HG03175 (cell line): Measurements from ENCODE around the gene CLCNKA.
"Not testable (repeated sequence)": the region's sequence is repeated elsewhere in the genome, so short reads cannot be mapped to it uniquely, and the experiment has no call there.

ENCODE experiments used
- ATAC-seq: cut with Tn5 transposase; IDR thresholded peaks from one replicate; pipeline ENCODE4 v1.9.1; 2021; ENCODE audit warnings: mild to moderate bottlenecking, moderate library complexity; ENCODE audit not compliant: unreplicated experiment

Gene CLCNKA

DNA sequence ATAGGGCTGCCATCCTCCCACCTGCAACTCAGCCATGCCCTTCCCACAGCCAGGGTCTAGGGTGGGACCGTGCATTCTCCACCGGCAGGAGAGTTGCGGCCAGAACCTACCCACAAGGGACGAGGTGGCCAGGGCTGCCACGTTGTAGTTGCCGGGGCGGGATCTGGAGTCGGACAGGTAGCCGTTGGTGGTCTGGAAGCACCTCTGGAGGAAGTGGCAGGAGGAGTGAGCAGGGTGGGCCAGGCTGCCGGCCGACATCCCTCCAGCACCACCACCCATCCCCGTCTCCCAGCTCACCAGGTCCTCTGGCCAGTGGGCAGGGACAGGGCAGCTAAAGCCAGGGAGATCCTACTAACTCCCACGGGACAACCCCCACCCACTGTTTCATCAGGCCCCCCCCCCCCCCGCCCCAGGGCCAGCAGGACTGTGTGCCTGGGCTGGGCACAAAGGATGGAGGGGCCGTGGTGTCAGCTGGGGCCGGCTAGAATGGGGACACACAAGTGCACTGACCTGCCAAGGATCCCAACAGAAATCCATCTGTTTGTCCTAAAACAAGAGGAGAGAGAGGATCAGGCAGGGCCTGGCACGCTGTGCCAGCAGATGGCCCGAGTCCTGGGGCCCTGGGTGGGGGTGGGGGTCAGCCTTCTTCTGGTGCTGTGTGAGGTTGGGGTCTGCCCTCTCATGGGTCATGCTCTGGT is 40.3 kb downstream of the CLCNKA start:
- not testable (repeated sequence) for ATAC-seq

DNA sequence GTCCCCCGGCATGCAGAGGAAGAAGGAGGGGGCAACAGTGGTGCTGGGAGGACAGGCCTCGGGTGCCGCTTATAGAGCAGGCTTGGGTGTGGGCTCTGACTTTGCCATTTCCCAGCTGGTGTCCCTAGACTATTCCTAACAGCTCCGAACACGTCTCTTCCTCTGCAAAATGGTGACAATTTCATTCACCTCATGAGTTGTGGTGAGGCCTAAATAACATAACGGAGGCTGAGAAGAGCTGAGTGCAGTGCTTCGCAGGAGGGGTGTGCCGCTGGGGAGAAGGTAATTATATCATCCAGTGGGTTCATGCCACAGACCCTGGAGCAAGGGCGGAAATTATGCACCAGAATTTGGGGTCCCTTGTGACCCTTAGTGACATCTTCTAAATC is 40.8 kb downstream of the CLCNKA start:
- ATAC-seq: not testable (repeated sequence)

DNA sequence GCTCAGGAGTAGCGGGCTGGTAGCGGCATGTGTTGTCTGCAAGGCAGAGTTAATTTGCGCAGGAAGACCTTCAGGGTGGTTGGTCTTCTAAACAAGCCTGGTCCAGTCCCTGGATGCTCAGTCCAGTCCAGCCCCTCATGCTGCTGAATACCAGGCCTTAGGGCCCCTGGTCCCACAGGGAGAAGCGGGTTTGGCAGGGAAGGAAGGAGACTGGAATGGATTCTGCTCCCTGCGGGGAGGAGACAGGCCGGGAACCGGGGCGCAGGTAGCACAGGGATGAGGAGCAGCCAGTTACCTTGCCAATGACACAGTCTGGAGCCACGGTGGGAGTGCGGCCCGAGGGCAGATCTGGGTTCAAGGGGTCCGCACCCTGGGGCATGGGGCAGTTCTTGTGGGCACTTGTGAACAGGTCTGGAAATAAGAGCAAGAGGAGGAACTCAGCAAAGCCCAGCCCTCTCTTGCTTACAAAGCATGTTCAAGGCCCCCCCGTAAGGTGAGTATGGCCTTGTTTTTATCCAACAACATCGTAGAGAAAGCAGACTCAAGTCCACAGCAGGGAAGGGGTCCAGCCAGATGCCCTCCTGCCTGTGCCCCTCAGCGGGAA is 41.5 kb downstream of the CLCNKA start:
- ATAC-seq: no peak

DNA sequence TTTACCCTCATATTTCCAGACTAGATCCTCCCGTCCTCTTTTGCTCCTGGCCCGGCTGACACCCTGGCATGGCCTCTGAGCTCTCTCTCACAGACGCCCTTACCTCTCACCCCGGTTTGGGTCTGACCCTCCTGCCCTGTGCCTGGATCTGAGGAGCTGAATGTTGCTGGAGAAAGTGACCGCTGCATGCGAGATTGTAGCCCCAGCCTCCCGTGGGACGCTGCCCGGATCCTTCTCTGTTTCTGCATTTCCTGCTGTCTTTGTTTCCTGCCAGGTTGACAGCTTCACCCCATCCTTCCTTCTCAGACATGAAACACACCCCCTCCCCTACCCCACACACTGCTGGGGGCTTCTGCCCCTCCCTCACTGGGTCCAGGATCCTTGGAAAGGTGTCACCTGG is 42.1 kb downstream of the CLCNKA start:
- no peak for ATAC-seq

DNA sequence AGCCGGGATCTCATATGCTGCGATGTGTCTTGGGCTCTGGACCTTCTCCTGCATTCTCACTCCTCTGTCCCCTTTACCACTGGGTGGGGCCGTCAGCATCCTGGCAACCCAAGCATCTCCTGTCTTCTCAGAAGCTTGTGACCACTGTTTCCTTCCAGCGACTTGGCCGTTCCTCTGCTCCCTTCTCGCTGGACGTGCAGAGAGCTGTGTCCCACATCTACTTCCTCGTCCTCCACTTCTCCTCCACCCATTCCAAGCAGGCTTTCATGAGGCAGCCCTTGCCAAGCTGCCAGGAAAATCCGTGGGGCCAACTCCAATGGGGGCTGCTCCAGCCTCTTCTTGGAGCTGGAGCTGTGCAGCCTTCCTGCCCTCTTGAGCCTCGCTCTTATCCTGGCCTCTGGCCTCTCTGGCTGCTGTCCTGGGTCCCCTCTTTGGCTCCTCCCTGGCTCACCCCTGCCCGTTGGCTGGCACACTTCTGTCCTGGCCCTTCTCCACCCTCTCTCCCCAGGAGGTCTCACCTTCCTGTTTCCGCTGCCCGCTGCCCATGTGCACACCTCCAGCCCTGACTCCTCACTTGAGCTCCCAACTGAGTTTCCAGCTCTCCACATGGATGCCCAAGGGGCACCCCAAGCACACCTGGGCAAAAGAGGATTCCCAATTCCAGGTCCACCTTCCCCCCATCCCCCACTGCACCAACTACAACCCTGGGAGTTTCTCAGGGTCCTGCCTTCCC is 42.9 kb downstream of the CLCNKA start:
- no peak for ATAC-seq

DNA sequence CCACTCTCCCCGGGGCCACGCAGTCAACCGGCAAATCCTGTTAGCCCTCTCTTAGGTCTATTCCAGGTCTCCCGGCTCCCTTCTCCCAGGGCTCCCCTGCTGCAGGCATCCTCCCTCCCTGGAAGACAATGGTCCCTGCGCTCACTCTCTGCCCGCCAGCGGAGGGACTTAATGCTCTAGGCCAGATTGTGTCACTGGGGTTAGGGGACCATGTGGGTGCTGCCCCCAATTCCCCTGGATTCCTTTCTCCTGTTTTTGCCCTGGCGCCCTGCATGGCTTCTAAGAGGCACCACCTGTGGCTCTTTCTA is 43.4 kb downstream of the CLCNKA start:
- no peak for ATAC-seq

DNA sequence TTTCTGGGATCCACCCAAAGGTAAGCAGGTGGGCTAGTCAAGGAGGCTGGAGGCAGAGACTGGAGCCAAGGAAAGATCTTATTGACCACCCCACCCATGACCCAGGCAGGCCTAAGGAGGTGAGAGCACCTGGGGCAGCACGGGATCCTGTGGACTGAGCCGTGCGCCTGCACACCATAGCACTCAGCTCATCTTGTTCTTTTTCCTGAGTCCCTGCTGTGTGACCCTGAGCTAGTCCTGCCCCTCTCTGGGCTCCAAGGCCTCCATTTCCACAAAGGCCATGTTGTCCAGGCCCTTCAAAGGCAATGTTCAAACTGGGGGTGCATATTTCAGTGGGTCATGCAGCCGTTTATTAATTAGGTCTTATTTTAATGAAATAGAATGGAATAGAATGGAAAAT is 44.4 kb downstream of the CLCNKA start:
- no peak for ATAC-seq

DNA sequence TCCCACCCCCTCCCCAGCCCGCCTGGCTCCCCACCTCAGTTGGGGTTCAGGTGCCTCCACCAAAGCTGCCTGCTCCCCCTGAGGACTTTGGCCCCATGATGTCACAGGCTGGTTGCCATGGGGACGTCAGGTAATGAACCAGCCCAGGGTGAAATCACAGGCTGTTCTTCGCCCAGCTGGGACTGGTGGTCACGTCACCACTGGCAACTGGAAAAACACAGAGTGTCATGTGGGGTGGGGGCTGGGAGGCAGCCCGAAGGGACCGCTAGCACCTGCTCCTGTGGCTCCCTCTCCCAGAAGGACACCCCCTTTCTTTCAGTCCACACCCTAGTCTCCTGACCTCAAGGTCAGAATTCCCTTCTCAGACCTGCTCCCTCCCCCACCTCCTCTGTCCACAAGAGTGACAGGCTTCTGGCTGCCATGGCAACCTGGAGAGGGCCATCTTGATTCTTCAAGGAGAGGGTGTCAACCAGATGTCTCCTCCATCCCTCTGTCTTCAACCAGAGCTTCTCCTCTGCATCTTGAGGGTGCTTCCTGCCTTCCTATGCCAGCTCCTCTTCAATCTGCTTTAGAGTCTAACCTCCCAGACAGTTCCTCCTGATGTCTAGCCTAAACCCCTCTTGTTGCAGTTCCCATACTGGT is 45.4 kb downstream of the CLCNKA start:
- ATAC-seq: no peak

DNA sequence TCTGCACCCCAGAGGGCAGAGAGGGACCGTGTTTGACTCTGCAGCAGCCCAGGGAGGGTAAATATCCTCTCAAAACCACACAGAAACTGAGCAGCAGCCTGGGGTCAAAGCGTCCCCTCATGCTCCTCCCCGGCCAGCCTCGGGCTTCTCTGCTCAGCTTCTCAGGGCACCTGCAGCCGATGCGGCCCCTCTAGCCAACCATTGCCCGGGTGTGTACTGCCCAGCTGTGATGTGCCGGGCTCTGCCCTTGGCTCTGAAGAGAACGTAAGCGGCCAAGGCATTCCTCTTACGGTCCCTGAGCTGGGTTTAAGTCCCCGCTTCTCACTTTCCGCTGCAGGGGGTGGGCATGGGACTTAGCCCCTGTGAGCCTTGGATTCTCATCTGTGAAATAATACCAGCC is 46.1 kb downstream of the CLCNKA start:
- no peak for ATAC-seq

DNA sequence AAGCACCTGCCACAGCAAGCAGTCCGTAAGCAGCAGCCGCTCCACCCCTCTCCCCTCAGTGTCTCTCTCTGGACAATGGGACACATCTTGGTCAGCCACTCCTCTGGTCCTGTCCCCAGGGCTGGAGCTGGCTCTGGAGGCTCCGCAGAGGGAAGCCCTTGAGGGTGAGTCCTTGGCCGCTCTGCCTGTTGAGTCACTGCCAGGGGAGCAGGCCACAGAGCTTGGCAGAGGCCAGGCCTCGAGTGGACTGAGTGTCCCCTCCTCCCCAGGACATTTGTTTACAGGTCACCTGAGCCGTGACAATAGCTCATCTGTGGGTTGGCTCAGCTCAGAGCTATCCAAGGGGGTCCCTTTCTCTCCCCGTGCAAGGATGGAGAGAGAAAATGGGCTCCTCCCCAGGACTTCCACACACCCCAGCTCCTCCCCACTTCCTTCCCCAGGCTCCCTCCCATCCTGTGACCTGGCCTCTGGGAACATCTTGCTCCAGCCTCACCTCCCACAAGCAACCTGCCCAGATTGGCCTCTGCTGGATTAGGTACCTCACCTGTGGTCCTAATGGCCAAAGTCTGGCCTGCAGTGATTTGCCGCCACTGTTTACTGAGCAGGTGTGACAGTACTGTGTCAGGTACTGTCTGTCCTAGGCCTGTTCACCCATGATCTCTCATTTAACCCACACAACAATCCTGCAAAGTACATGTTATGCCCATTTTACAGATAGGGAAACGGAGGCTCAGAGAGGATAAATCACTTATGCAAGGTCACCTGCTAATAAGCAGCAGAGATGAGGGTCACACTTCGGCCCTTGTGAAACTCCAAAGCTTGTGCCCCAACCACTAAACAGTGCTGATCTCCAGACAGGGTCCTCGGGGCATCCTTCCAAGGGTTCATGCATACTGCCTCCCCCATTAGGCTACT is 46.8 kb downstream of the CLCNKA start:
- ATAC-seq: no peak

DNA sequence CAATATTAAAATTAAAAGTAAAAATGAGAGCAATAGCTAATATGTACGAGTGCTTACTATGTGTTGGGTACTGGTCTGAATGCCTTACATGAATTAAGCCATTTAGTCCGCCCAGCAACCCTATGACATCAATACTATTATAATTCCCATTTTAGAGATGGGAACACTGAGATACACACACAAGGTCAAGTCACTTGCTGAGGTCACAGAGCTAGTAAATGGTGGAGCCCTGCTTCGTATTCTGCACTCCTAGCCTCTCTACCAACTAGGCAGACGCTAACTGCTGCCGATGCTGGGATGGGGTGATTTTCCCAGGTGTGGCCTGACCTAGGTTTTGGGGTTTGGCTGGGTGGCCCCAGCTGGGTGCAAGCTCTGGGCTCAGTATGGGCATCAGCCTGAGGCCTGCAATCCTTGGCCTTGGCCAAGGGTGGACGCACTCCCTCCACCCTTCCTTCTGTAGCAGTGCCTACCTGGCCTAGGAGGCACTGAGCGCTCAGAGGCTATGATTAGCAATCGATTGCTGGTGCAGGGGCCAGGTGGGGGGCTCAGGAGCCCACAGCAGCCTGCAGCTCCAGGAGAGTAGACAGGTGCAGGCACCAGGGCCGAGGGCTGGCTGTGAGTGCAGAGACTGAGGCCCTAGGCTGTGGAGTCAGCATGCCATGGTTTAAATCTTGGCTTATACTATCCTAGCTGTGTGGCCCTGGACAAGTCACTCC is 49.0 kb downstream of the CLCNKA start:
- no peak for ATAC-seq

DNA sequence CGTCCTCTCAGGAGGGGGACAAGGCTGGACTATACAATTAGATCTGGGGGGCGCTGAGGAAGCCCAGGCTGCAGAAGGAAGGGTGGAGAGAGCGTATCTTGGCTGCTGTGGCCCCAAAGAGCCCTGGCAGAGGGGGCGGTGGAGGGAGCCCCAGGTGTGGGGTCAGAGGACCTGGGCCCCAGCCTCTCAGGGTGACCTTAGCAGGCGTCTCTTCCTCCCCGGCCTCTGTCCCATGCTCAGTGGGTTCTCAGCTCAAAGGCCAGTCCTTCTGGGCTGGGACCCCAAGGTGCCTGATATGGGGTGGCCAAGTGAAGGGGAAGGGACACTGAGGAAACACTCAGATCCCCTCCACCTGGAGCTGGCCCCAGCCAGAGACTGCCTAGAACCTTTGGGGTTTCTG is 49.8 kb downstream of the CLCNKA start:
- no peak for ATAC-seq

DNA sequence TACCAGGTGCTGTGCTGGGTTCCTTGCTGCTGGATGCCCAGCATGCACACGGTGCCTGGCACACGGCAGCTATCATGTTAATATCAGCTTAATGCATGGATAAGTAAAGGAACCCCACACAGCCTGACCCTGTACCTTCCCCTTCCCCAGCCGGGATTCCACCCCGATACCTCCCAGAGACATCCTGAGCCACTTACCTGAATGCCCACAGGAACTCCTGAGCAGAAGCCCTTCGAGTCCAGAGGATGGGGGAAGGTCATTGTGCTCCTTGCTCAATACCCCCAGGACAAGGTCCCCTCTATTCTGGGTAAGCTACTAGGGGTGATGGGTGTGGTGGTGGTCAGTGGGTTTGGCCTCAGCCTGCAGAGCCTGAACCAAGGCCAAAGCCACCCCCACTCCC is 50.3 kb downstream of the CLCNKA start:
- no peak for ATAC-seq

DNA sequence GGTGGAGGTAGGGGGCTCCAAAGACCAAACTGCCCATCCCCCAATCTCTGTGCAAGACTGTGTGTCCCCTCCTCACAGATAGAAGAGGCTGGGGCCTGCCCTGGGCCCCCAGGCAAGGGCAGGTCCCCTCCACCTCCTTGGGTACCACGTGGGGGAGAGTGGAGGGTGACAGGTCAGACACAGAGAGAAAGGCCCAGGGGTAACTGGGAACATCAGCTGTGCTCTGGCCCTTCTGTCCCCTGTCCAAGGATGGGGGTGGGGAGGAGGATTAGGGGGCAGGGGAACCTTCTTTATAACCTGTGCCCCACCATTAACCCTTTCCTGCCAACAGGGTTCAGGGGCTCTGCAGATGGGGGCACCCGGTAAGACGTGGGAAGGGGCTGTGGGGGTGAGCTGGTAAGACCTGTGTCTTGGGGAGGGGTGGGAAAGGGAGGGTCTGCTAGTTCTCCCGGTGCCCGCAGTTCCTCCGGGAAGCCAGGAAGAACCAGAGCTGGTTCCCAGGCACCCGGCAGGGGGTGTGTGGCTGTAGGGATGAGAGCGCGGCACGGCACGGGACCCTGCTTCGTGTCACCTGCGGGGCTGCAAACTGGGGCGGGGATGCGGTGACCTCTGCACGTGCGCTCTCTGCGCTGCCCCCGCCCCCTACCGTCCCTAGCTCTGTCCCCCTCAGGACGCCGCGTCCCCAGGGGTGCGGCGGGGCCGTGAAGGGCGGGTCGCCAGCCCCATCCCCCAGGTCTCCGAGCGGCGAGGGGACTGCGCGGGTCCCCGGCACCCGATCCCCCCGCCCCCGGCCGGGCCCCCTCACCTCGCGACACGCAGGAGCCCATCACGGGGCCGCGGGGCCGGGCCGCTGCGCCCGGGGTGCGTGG is 51.0 kb downstream of the CLCNKA start:
- ATAC-seq: no peak

DNA sequence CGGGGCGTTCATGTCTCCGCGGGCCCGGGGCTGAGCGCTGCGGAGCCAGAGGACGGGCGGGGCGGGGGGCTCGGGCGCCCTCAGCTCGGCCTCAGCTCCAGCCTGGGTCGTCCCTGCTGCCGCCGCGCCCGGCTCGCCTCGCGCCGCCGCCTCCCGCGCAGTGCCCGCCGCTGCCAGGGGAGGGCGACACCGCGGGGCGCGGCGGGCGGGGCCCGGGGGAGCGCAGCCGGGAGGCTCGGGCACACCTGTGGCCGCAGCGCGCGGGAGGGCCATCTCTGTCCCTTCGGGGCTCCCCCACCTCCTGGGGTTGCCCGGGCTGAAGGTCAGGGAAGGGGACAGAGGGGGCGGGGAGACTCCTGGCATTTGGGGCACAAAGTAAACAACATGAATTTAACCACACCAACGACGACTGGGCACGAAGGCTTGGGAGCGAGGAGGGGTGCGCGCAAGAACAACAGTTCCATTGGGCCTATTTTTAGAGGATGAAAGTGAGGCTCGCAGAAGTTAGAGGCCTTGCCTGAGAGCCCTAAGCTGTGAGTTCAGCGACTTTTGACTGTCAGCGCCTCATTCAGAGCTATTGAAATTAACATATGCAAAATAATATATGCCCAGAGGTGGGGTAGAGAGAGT is 51.8 kb downstream of the CLCNKA start, which contains the start of gene FAM131C:
FAM131C (minus strand) TSS at position 162 of the 630 bp plus-strand sequence. CDS start 209 bp downstream, outside the sequence.
- ATAC-seq: no peak

DNA sequence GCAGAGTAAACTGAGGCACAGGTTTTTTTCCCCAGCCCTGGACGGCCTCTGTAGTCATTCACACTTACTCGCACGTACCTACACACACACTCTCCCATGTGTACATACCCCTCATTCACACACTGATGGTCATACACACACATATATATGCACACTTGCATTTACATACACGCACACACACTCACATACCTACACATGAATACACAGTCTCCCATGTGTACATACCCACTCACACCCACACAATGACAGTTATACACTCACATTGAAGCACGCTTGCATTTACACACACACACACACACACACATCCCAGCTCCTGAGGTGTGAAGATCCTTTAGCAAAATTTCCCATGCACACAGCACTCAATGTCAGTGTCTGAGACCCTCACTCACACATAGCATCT is 52.4 kb downstream of the CLCNKA start:
- no peak for ATAC-seq

DNA sequence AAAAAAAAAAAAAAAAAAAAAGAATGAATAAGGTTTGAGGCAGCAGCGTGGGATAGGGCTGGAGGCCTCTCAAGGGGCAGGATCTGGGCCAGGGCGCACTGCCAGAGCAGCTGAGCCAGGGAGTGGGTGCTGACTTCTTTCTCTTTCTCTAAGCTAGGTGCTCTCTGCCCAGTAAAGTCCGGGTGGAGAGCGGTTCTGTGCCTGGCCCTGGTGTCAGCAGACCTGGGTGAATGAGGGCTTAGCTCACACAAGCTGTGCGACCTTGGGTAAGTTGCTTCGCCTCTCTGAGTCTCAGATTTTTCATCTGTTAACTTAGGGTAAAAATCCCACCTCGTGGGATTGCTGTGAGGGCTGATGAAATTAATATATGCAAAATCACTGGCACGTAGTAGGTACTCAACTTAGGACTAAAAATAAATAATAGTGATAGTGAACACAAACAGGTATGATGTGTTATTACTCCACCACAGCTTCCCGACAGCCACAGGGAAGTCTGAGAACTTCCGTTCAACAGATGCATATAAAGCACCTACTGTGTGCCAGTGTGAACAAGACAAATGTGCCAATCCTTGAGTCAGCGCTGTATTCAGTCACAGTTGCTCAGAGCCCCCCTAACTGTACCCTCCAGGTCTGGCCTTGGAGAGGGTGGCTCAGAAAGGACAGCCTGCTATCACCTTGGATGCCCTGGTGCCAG is 53.6 kb downstream of the CLCNKA start:
- ATAC-seq: no peak
